ENCODE results near the gene PKNOX2. TPM values are rescaled to one million over a fixed set of nuclear protein-coding genes. Genes with fewer than 3 reads are reported as not detected.

The PKNOX2 gene
- total RNA-seq, 2 experiments from 2014 or later, result not detected

- no peaks in the 10 kb centered on the region for H3K9me3 Mint-ChIP-seq
- H3K27me3 Mint-ChIP-seq, result peaks cover 11% of the 10 kb centered on the region
- ChIA-PET CTCF (interaction anchor here (0.6 kb wide), 1 partner anchor 53 kb away, joined by 4 read pairs; no protein-coding TSS in a partner anchor), POLR2A (no interaction called here)
- no peaks in the 10 kb centered on the region for H3K36me3 Mint-ChIP-seq (ENCODE audit: low read depth)
- no peak for DNase-seq
- H3K4me1 Mint-ChIP-seq, result no peaks in the 10 kb centered on the region
- H3K27ac Mint-ChIP-seq, result no peak overlapping the region
- no peak overlapping the region for H3K4me3 Mint-ChIP-seq
Observed at GRCh38 chr11:125365196-125365931, 200.8 kb downstream of the PKNOX2 start.

DNA sequence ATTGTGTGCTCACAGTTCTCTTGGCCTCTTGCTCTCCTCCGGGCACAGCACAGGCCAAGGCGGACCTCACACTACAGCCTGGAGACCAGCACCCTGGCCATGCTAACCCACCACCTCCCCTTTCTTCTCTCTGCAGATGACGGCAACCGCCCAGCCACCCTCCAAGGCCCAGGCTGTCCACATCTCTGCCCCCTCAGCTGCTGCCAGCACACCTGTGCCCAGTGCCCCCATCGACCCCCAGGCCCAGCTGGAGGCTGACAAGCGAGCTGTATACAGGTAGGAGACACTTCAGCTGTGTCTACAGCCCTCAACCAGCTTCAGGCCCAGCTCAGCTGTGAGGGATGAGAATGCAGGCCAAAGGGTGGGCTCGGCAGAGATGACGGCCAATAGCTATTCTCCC is 203.2 kb downstream of the PKNOX2 start:
- Mint-ChIP-seq H3K4me3 (no peak overlapping the region), H3K9me3 (no peaks in the 10 kb centered on the region)

DNA sequence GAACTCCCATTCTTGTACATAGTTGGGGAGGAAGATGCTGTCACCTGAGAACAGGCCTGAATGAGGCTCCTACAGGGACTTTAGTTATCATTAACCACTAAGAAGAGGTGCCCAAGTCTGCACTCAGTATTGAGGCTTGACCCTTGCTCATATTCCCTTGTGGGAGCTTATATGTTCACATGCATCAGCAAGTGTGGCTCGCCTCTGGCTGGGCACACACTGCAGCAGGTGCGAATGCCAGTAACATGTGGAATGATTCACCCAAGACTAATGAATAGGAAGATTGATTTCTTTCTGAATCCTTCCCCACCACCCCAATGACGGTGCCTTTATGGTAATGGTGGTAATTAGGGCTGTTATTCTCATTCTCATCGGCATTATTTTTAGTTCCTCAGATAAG is 204.2 kb downstream of the PKNOX2 start:
- Mint-ChIP-seq H3K4me3 (no peak overlapping the region), H3K27ac (no peak overlapping the region), H3K27me3 (peaks cover 32% of the 10 kb centered on the region), H3K4me1 (no peaks in the 10 kb centered on the region), H3K36me3 (ENCODE audit: low read depth) (no peaks in the 10 kb centered on the region), H3K9me3 (no peaks in the 10 kb centered on the region)
- no peak for DNase-seq
- POLR2A ChIA-PET, result no interaction called here
- CTCF ChIA-PET, result no interaction called here

More for the DNA sequence above, 203.2 kb downstream of the PKNOX2 start:
- H3K36me3 Mint-ChIP-seq (ENCODE audit: low read depth), result no peaks in the 10 kb centered on the region
- H3K27me3 Mint-ChIP-seq, result peaks cover 31% of the 10 kb centered on the region
- POLR2A ChIA-PET, result no interaction called here
- H3K4me1 Mint-ChIP-seq, result no peaks in the 10 kb centered on the region
- CTCF ChIA-PET, result no interaction called here
- no peak overlapping the region for H3K27ac Mint-ChIP-seq
- DNase-seq, result no peak

GRCh38 chr11:125369808-125370207 is 205.3 kb downstream of the PKNOX2 start:
- ChIA-PET CTCF (no interaction called here), POLR2A (no interaction called here)
- no peak overlapping the region for H3K27ac Mint-ChIP-seq
- no peak for DNase-seq
- no peaks in the 10 kb centered on the region for H3K9me3 Mint-ChIP-seq
- H3K4me3 Mint-ChIP-seq, result no peak overlapping the region
- H3K4me1 Mint-ChIP-seq, result no peaks in the 10 kb centered on the region
- no peaks in the 10 kb centered on the region for H3K36me3 Mint-ChIP-seq (ENCODE audit: low read depth)
- H3K27me3 Mint-ChIP-seq, result peaks cover 32% of the 10 kb centered on the region

GRCh38 chr11:125370561-125371389 is 206.2 kb downstream of the PKNOX2 start:
- no peak overlapping the region for H3K4me3 Mint-ChIP-seq
- CTCF ChIA-PET, result interaction anchor here (0.8 kb wide), 1 partner anchor 35 kb away, joined by 3 read pairs; no protein-coding TSS in a partner anchor
- no peak for DNase-seq
- no peaks in the 10 kb centered on the region for H3K4me1 Mint-ChIP-seq
- H3K27ac Mint-ChIP-seq, result no peak overlapping the region
- H3K36me3 Mint-ChIP-seq (ENCODE audit: low read depth), result no peaks in the 10 kb centered on the region
- peaks cover 34% of the 10 kb centered on the region for H3K27me3 Mint-ChIP-seq
- H3K9me3 Mint-ChIP-seq, result no peaks in the 10 kb centered on the region
- POLR2A ChIA-PET, result no interaction called here

DNA sequence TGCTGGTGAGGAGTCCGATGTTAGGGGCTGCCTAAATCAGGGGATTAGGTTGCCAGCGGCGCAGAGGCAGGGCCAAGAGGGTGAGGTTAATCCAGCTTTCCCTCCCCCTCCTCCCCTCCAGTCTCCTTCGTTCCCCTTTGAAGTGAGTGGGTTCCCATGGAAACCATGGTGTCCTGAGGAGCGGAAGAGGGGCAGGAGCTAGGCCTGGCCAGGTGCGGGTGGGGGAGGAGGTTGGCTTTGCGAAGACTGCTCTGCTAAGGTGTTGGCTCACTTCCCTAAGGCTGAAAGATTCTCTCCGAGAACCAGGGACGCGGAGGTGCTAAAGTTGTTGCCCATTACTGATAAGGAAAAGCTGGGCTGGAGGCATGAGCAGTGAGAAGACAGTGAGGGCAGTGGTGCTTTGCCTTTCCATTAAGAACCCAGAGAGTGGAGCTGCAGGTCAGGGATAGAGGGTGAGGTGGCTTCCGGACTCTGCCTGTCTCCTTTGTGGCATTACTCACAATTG is 206.9 kb downstream of the PKNOX2 start:
- Mint-ChIP-seq H3K27me3 (peaks cover 36% of the 10 kb centered on the region), H3K4me1 (no peaks in the 10 kb centered on the region), H3K27ac (no peak overlapping the region), H3K4me3 (no peak overlapping the region), H3K36me3 (ENCODE audit: low read depth) (no peaks in the 10 kb centered on the region), H3K9me3 (no peaks in the 10 kb centered on the region)
- no peak for DNase-seq
- POLR2A ChIA-PET, result no interaction called here
- CTCF ChIA-PET, result interaction anchor here (0.8 kb wide), 1 partner anchor 35 kb away, joined by 3 read pairs; no protein-coding TSS in a partner anchor

DNA sequence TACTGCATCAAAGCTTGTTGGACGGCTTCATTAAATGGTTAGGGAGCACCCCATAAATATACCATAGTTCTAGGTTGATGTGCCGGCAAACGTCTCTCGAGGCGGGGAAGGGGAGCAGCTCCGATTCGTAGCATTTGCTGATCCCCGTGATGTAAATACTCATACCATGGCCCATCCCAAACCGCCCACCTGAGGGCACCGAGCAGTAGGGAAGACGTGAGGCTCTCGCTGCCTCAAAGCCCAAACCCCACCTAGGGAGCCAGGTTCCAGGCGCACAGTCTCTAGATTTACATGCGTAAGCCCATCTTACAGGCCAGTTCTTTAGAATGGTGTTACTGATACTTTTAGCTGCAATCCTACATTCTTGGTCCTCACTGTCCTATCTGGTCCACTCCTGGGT is 207.5 kb downstream of the PKNOX2 start:
- no peaks in the 10 kb centered on the region for H3K4me1 Mint-ChIP-seq
- H3K27me3 Mint-ChIP-seq, result peaks cover 34% of the 10 kb centered on the region

GRCh38 chr11:125372911-125373310 is 208.4 kb downstream of the PKNOX2 start:
- CTCF ChIA-PET, result no interaction called here
- POLR2A ChIA-PET, result no interaction called here
- Mint-ChIP-seq H3K4me3 (no peak overlapping the region), H3K36me3 (ENCODE audit: low read depth) (no peaks in the 10 kb centered on the region), H3K4me1 (no peaks in the 10 kb centered on the region), H3K27me3 (peaks cover 34% of the 10 kb centered on the region), H3K27ac (no peak overlapping the region), H3K9me3 (no peaks in the 10 kb centered on the region)
- DNase-seq, result no peak

More for the DNA sequence above, 207.5 kb downstream of the PKNOX2 start:
- ChIA-PET POLR2A (no interaction called here), CTCF (interaction anchor here (0.8 kb wide), 1 partner anchor 34 kb away, joined by 3 read pairs; no protein-coding TSS in a partner anchor)
- no peak overlapping the region for H3K4me3 Mint-ChIP-seq
- H3K36me3 Mint-ChIP-seq (ENCODE audit: low read depth), result no peaks in the 10 kb centered on the region
- DNase-seq, result no peak
- no peaks in the 10 kb centered on the region for H3K9me3 Mint-ChIP-seq
- no peak overlapping the region for H3K27ac Mint-ChIP-seq

DNA sequence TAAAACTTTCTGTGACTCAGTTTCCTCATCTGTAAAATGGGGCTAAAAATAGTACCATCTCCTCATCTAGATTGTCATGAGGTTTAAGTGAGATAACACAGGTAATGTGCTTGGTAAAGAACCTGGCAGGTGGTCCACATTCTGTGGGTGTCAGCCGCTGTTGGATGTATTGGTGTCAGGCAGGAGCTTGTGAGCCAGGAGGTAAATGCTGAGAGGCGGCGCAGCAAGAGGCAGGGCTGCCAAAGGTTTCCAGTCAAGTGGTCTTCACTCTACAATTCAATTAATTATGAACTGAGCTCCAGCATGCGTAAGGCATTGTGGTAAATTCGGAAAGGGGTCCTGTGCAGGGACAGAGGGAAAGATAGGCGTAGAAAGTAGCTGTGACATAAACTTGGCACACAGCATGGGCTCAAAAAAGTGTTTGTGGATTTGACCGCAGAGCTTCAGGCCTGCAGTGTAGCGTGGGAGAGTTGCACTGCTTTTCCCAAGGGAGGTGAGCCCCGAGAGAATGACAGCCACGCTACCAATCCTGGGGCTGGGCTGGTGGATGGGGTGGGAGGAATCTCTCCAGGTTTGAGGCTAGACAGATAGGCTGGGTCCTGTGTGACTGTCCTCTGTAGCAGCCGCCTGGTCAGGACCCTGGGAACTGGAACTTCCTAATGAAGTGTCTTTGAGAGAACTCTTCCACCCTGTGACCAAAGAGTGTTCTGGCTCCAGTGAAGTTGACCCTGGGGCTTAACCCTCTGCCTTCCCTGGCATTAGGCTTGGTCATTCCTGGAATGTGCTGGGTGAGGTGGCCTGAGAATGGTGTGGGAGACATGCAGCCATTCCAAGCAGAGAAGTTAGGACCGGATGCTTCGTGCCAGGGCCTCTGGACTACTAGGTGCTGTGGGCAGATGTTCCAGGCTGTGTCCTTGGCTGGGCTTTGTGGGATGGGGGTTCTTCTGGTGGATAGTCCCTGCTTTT is 209.2 kb downstream of the PKNOX2 start:
- CTCF ChIA-PET, result interaction anchor here (0.6 to 1.8 kb wide), 3 partner anchors 24 to 61 kb away, joined by 3 to 4 read pairs (median 3); no protein-coding TSS in a partner anchor
- H3K27me3 Mint-ChIP-seq, result peaks cover 34% of the 10 kb centered on the region
- H3K4me3 Mint-ChIP-seq, result no peak overlapping the region
- POLR2A ChIA-PET, result no interaction called here
- no peaks in the 10 kb centered on the region for H3K36me3 Mint-ChIP-seq (ENCODE audit: low read depth)
- DNase-seq, result no peak
- H3K27ac Mint-ChIP-seq, result no peak overlapping the region
- H3K9me3 Mint-ChIP-seq, result no peaks in the 10 kb centered on the region
- no peaks in the 10 kb centered on the region for H3K4me1 Mint-ChIP-seq

DNA sequence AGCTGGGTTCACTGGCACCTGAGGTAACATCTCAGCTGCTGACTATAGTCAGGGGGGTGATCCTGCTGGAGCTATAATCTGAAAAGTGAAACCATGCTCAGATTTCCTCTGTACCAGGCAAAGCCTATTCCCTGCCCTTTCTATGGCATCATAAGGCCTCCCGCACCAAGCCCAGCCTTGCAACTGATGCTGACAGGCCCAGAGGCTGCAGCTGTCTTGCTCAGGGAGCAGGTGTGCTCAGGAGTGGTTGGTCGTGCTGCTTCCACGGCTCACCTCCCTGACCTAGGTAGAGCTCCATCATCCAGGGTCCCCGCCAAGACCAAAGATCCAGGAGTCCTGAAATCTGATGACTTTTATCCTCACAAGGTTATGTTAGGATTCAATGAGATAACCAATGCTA is 209.8 kb downstream of the PKNOX2 start:
- Mint-ChIP-seq H3K27ac (no peak overlapping the region), H3K4me3 (no peak overlapping the region), H3K36me3 (ENCODE audit: low read depth) (no peaks in the 10 kb centered on the region), H3K9me3 (no peaks in the 10 kb centered on the region), H3K4me1 (no peaks in the 10 kb centered on the region), H3K27me3 (peaks cover 33% of the 10 kb centered on the region)
- ChIA-PET CTCF (interaction anchor here (0.6 to 1.8 kb wide), 3 partner anchors 23 to 61 kb away, joined by 3 to 4 read pairs (median 3); no protein-coding TSS in a partner anchor), POLR2A (no interaction called here)
- no peak for DNase-seq

DNA sequence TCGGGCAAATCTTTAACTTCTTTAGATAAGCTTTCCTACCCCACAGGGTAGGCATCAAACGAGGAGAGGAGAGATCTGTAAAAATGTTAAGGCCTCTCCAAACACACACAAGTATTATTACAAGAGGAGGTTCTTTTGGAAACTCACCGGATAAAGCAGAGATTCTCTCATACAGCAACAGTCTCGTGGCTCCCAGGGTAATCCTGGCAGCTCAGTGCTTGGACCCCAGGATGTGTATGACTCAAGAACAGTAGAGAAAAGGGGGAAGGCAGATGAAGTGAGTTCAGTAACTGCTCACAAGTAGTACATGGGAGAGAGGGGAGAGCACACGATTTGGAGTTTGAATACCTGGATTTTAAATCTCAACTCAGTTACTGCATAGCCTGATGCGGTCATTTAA is 210.6 kb downstream of the PKNOX2 start:
- Mint-ChIP-seq H3K27ac (no peak overlapping the region), H3K4me1 (no peaks in the 10 kb centered on the region), H3K9me3 (no peaks in the 10 kb centered on the region), H3K36me3 (ENCODE audit: low read depth) (no peaks in the 10 kb centered on the region), H3K4me3 (no peak overlapping the region), H3K27me3 (peaks cover 31% of the 10 kb centered on the region)
- POLR2A ChIA-PET, result no interaction called here
- DNase-seq, result no peak
- CTCF ChIA-PET, result interaction anchor here (1.0 to 1.8 kb wide), 2 partner anchors 23 to 30 kb away, joined by 3 to 4 read pairs; no protein-coding TSS in a partner anchor

GRCh38 chr11:125376117-125376516 is 211.6 kb downstream of the PKNOX2 start:
- Mint-ChIP-seq H3K9me3 (no peaks in the 10 kb centered on the region), H3K36me3 (ENCODE audit: low read depth) (no peaks in the 10 kb centered on the region), H3K4me3 (no peak overlapping the region), H3K4me1 (no peaks in the 10 kb centered on the region), H3K27ac (no peak overlapping the region), H3K27me3 (peaks cover 24% of the 10 kb centered on the region)
- ChIA-PET POLR2A (no interaction called here), CTCF (no interaction called here)
- no peak for DNase-seq
